C4-2B (cell line): ENCODE data around the gene SKA2.
A peak's percentile ranks its signal among the peaks of the same experiment; 100 is the strongest.

Source experiments
- CTCF ChIP-seq: fragments of 450-650 bp; conservative IDR thresholded peaks from 2 replicates; pipeline ENCODE4 v1.5.1; 2017; ENCODE audit warnings: mild to moderate bottlenecking
- ZFX ChIP-seq: fragments of 450-650 bp; IDR thresholded peaks from 2 replicates; pipeline ENCODE4 v1.6.1; 2017

- peak; percentile 92 for TF ChIP-seq CTCF
- no peak for TF ChIP-seq ZFX
Observed at GRCh38 chr17:59165933-59166342, 11.0 kb upstream of the SKA2 start.
